OCI-LY7 (cell line): Measurements from ENCODE around the gene CCDC187.

Experiments used
- EZH2phosphoT487 ChIP-seq: fragments of 200-600 bp; sonication (generic); IDR thresholded peaks from 2 replicates; pipeline ENCODE4 v1.6.1; 2018; ENCODE audit warnings: low read depth, borderline replicate concordance, mild to moderate bottlenecking, mixed run types, antibody characterized with exemption, low read length, moderate library complexity, mixed read lengths
- TF ChIP-seq, protein P1 (sequence below): fragments of 200-600 bp; sonication (generic); conservative IDR thresholded peaks from 2 replicates; pipeline ENCODE4 v1.5.1; 2014; ENCODE audit warnings: mild to moderate bottlenecking, antibody characterized with exemption, low read length, moderate library complexity, mixed read lengths

GRCh38 chr9:136334541-136334940, 30.6 kb upstream of the CCDC187 start:
- TF ChIP-seq, protein P1, sequence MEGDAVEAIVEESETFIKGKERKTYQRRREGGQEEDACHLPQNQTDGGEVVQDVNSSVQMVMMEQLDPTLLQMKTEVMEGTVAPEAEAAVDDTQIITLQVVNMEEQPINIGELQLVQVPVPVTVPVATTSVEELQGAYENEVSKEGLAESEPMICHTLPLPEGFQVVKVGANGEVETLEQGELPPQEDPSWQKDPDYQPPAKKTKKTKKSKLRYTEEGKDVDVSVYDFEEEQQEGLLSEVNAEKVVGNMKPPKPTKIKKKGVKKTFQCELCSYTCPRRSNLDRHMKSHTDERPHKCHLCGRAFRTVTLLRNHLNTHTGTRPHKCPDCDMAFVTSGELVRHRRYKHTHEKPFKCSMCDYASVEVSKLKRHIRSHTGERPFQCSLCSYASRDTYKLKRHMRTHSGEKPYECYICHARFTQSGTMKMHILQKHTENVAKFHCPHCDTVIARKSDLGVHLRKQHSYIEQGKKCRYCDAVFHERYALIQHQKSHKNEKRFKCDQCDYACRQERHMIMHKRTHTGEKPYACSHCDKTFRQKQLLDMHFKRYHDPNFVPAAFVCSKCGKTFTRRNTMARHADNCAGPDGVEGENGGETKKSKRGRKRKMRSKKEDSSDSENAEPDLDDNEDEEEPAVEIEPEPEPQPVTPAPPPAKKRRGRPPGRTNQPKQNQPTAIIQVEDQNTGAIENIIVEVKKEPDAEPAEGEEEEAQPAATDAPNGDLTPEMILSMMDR, result no peak
- no peak for TF ChIP-seq EZH2phosphoT487
